IMR-90 (cell line): ENCODE results near the gene TNS3. TPM values are rescaled to one million over a fixed set of nuclear protein-coding genes. Genes with fewer than 3 reads are reported as not detected.

Experiments
- ATAC-seq: fragments of 200-7000 bp; cut with Tn5 transposase; 2 replicates; pipeline ENCODE4 v1.9.1; 2020; ENCODE audit warnings: low read depth, mild to moderate bottlenecking, moderate library complexity
- BruUV-seq: library from RNA; stranded (reverse); fragments of 400-500 nt; replicated peaks from 2 replicates; lab custom pipeline; 2021; lab: Mats Ljungman, UMichigan
- CTCF ChIA-PET: fragments of 300-600 bp; formaldehyde crosslinking; extraction: SDS; loops from one replicate; lab custom pipeline; 2021; ENCODE audit warnings: antibody characterized with exemption; lab: Yijun Ruan, JAX
- POLR2A ChIA-PET: fragments of 300-600 bp; sonication (Branson Sonifier 250); formaldehyde crosslinking; loops from one replicate; lab custom pipeline; 2022; ENCODE audit warnings: antibody characterized with exemption; ENCODE audit not compliant: unreplicated experiment; lab: Charles Lee
- DNase-seq: peaks from one replicate; pipeline ENCODE4 v3.0.0; 2013
- H2AFZ ChIP-seq: replicated peaks from 2 replicates; pipeline ENCODE3; 2013; ENCODE audit warnings: low read length, mild to moderate bottlenecking; ENCODE audit not compliant: poor library complexity
- H2AK5ac ChIP-seq: 2 replicates; pipeline ENCODE4 v1.6.1; 2013; ENCODE audit warnings: low read depth, low read length, inconsistent platforms
- H2AK9ac ChIP-seq: replicated peaks from 2 replicates; pipeline ENCODE3; 2013; ENCODE audit warnings: mild to moderate bottlenecking, low read depth, low read length, moderate library complexity; ENCODE audit not compliant: poor library complexity
- H2BK120ac ChIP-seq: 2 replicates; pipeline ENCODE4 v1.6.1; 2013; ENCODE audit warnings: low read depth, low read length, inconsistent platforms
- H2BK15ac ChIP-seq: 3 replicates; pipeline ENCODE4 v1.6.1; 2013; ENCODE audit warnings: low read depth, low read length, inconsistent platforms
- H2BK20ac ChIP-seq: 2 replicates; pipeline ENCODE4 v1.6.1; 2013; ENCODE audit warnings: low read depth, mild to moderate bottlenecking, inconsistent platforms, low read length, moderate library complexity
- H2BK5ac ChIP-seq: 2 replicates; pipeline ENCODE4 v1.6.1; 2013; ENCODE audit warnings: mild to moderate bottlenecking, low read depth, low read length, inconsistent platforms; ENCODE audit not compliant: poor library complexity, severe bottlenecking
- H3K14ac ChIP-seq: replicated peaks from 2 replicates; pipeline ENCODE4 v1.6.1; 2013; ENCODE audit warnings: low read depth, low read length, inconsistent platforms
- H3K18ac ChIP-seq: 2 replicates; pipeline ENCODE4 v1.6.1; 2013; ENCODE audit warnings: low read depth, low read length, control low read depth
- H3K23ac ChIP-seq: 2 replicates; pipeline ENCODE4 v1.6.1; 2013; ENCODE audit warnings: low read depth, low read length, inconsistent platforms
- H3K27ac ChIP-seq: 2 replicates; pipeline ENCODE4 v1.5.1; 2013; ENCODE audit warnings: mild to moderate bottlenecking, control low read depth, low read length; ENCODE audit not compliant: insufficient read depth
- H3K27me3 ChIP-seq: 2 replicates; pipeline ENCODE4 v1.6.1; 2013; ENCODE audit warnings: low read length; ENCODE audit not compliant: control insufficient read depth, insufficient read depth
- H3K36me3 ChIP-seq: 2 replicates; pipeline ENCODE4 v1.6.1; 2013; ENCODE audit warnings: low read length, mixed read lengths; ENCODE audit not compliant: control insufficient read depth, insufficient read depth
- H3K4ac ChIP-seq: 2 replicates; pipeline ENCODE4 v1.6.1; 2013; ENCODE audit warnings: low read depth, low read length, inconsistent platforms
- H3K4me1 ChIP-seq: 2 replicates; pipeline ENCODE4 v1.6.1; 2013; ENCODE audit warnings: low read length, mixed read lengths; ENCODE audit not compliant: control insufficient read depth, insufficient read depth
- H3K4me2 ChIP-seq: 2 replicates; pipeline ENCODE4 v1.6.1; 2013; ENCODE audit warnings: low read depth, mild to moderate bottlenecking, control low read depth, low read length, moderate library complexity
- H3K4me3 ChIP-seq: 2 replicates; pipeline ENCODE4 v1.5.1; 2013; ENCODE audit warnings: low read depth, mild to moderate bottlenecking, control low read depth, low read length, moderate library complexity; ENCODE audit not compliant: insufficient read depth
- H3K56ac ChIP-seq: 2 replicates; pipeline ENCODE4 v1.6.1; 2013; ENCODE audit warnings: low read length, inconsistent platforms; ENCODE audit not compliant: insufficient read depth; ENCODE audit errors: extremely low read depth
- H3K79me1 ChIP-seq, 2 experiments: 2 replicates each; pipeline ENCODE4 v1.6.1; 2013; ENCODE audit warnings: low read length in 2 of 2, inconsistent platforms in 1 of 2, low read depth in 1 of 2
- H3K9ac ChIP-seq: 2 replicates; pipeline ENCODE4 v1.6.1; 2013; ENCODE audit warnings: low read depth, low read length, control low read depth
- H3K9me1 ChIP-seq: 2 replicates; pipeline ENCODE4 v1.6.1; 2013; ENCODE audit warnings: low read length, inconsistent platforms; ENCODE audit not compliant: insufficient read depth
- H3K9me3 ChIP-seq: 2 replicates; pipeline ENCODE4 v1.6.1; 2013; ENCODE audit warnings: low read length; ENCODE audit not compliant: control insufficient read depth, insufficient read depth
- H4K20me1 ChIP-seq: 2 replicates; pipeline ENCODE4 v1.6.1; 2013; ENCODE audit warnings: low read length, inconsistent platforms; ENCODE audit not compliant: insufficient read depth
- H4K5ac ChIP-seq: 2 replicates; pipeline ENCODE4 v1.6.1; 2013; ENCODE audit warnings: mild to moderate bottlenecking, low read depth, low read length, control low read depth
- H4K8ac ChIP-seq, 2 experiments: 2 replicates each; pipeline ENCODE4 v1.6.1; 2013; ENCODE audit warnings: low read depth in 2 of 2, low read length in 2 of 2, control low read depth in 1 of 2, inconsistent platforms in 1 of 2
- H4K91ac ChIP-seq: 2 replicates; pipeline ENCODE4 v1.6.1; 2013; ENCODE audit warnings: low read depth, low read length, inconsistent platforms; ENCODE audit not compliant: insufficient read depth
- BHLHE40 ChIP-seq: fragments of 150-350 bp; IDR thresholded peaks from 2 replicates; pipeline ENCODE4 v1.6.1; 2016; ENCODE audit warnings: mild to moderate bottlenecking, low read depth, low read length
- CEBPB ChIP-seq: IDR thresholded peaks from 2 replicates; pipeline ENCODE4 v1.6.1; 2012; ENCODE audit warnings: low read depth, low read length, improper control_type of control experiment
- CHD1 ChIP-seq: IDR thresholded peaks from 2 replicates; pipeline ENCODE4 v1.6.1; 2012; ENCODE audit warnings: low read depth, low read length, improper control_type of control experiment
- CTCF ChIP-seq: conservative IDR thresholded peaks from 2 replicates; pipeline ENCODE4 v1.5.1; 2012; ENCODE audit warnings: mild to moderate bottlenecking, low read depth, low read length, improper control_type of control experiment
- MAFK ChIP-seq: IDR thresholded peaks from 2 replicates; pipeline ENCODE4 v1.6.1; 2012; ENCODE audit warnings: low read depth, low read length, improper control_type of control experiment
- MAZ ChIP-seq: IDR thresholded peaks from 2 replicates; pipeline ENCODE4 v1.6.1; 2012; ENCODE audit warnings: low read depth, mild to moderate bottlenecking, low read length, improper control_type of control experiment, moderate library complexity, borderline replicate concordance
- MXI1 ChIP-seq: IDR thresholded peaks from 2 replicates; pipeline ENCODE4 v1.6.1; 2012; ENCODE audit warnings: low read depth, mild to moderate bottlenecking, low read length, moderate library complexity, borderline replicate concordance
- NFE2L2 ChIP-seq: fragments of 150-350 bp; IDR thresholded peaks from 2 replicates; pipeline ENCODE4 v1.6.1; 2016; ENCODE audit warnings: low read depth, mild to moderate bottlenecking, low read length
- POLR2A ChIP-seq: IDR thresholded peaks from 2 replicates; pipeline ENCODE4 v1.6.1; 2012; ENCODE audit warnings: mild to moderate bottlenecking, low read depth, low read length
- RAD21 ChIP-seq: IDR thresholded peaks from 2 replicates; pipeline ENCODE4 v1.6.1; 2012; ENCODE audit warnings: low read length, improper control_type of control experiment
- RCOR1 ChIP-seq: IDR thresholded peaks from 2 replicates; pipeline ENCODE4 v1.6.1; 2012; ENCODE audit warnings: mild to moderate bottlenecking, low read length, improper control_type of control experiment; ENCODE audit not compliant: insufficient replicate concordance
- RFX5 ChIP-seq: IDR thresholded peaks from 2 replicates; pipeline ENCODE4 v1.8.0; 2012; ENCODE audit warnings: low read depth, mild to moderate bottlenecking, low read length, moderate library complexity
- SMC3 ChIP-seq: fragments of 150-350 bp; IDR thresholded peaks from 2 replicates; pipeline ENCODE4 v1.6.1; 2016; ENCODE audit warnings: low read depth, mild to moderate bottlenecking, antibody characterized with exemption, low read length, moderate library complexity
- WGBS, 2 experiments: methylation state at CpG; one replicate each; pipeline versions ENCODE4 v1.1.5 to v1.1.7; 2013; ENCODE audit warnings: missing lambda C conversion rate in 2 of 2; ENCODE audit not compliant: insufficient read length in 1 of 2; ENCODE audit errors: extremely low coverage in 2 of 2; 5-methylcytosine and 5-hydroxymethylcytosine counted together
- dilution Hi-C: fragments of 300-500 bp; cut with HindIII; formaldehyde crosslinking; loops from one replicate; pipeline ENCODE4 v1.14.3; 2018; ENCODE audit warnings: low sequenced_read_pairs; ENCODE audit not compliant: unreplicated experiment
- in situ Hi-C: fragments of 300-500 bp; cut with MboI; formaldehyde crosslinking; loops from 3 replicates; pipeline ENCODE4 v1.14.3; 2019; ENCODE audit warnings: low sequenced_read_pairs, inconsistent platforms, mixed read lengths
- intact Hi-C: fragments of 100-400 bp; cut with micrococcal nuclease; formaldehyde crosslinking; loops from 2 replicates; pipeline ENCODE4 v1.10.0; 2022
- polyA plus RNA-seq, 3 experiments: library from polyadenylated mRNA; depleted of rRNA; stranded (reverse); fragments of >200 nt; gene quantifications; 2 replicates each; pipeline ENCODE4 v1.2.3, GENCODE V29; 2012; ENCODE audit warnings: low replicate concordance in 1 of 3
- total RNA-seq: library from RNA; depleted of rRNA; stranded (reverse); fragments of >200 nt; gene quantifications from 2 replicates; pipeline ENCODE4 v1.2.3, GENCODE V29; 2012
- TF ChIP-seq, protein P1 (sequence below): fragments of 150-350 bp; IDR thresholded peaks from 2 replicates; pipeline ENCODE4 v1.6.1; 2016; ENCODE audit warnings: low read depth, mild to moderate bottlenecking, low read length, moderate library complexity, borderline replicate concordance
- TF ChIP-seq, protein P2 (sequence below): fragments of 150-350 bp; IDR thresholded peaks from 2 replicates; pipeline ENCODE4 v1.6.1; 2017; ENCODE audit warnings: mild to moderate bottlenecking, antibody characterized with exemption, low read length, low read depth

Gene TNS3
- total and polyA plus RNA-seq, 2 of the 4 experiments (the other 2 are of a cell fraction) = 64.3 to 79.2 TPM

DNA sequence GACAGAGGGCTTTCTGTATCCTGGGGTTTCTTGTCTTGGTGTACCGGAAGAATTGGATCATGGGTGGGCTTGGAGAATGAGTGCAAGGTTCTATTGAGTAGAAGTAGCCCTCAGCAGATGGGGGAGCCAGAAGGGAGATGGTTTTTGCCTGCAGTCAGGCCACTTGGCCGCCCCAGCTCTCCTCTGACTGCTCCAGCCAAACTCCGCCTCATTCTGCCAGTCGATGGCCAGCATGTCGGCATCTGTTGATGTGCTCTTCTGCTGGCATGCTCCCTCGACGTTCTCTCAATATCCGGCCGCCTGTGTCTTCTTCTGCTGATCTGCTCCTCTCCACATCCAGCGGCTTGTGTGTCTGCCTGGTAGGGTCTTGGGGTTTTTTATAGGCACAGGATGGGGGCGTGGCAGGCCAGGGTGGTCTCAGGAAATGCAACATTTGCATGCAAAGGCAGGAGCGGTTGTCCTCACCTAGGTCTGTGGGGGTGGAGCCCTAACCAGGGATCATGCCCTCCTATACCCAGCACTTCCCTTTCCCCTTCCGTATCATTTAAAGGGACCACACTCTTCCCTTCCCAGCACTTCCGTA lies 40.2 kb upstream of the TNS3 start:
- Histone ChIP-seq H3K14ac (peak overlapping the region; percentile 81), H3K23ac (peak overlapping the region; percentile 78), H3K4me1 (peaks cover 18% of the 10 kb centered on the region), H2BK15ac (peak overlapping the region; percentile 96; the same call in 2 of the 3 replicates), H3K9me1 (peaks cover 21% of the 10 kb centered on the region), H2AK5ac (peak overlapping the region; percentile 78), H3K36me3 (no peaks in the 10 kb centered on the region), H3K18ac (peak overlapping the region; percentile 99), H3K27ac (peak overlapping the region; percentile 87), H3K79me1 (no peaks in the 10 kb centered on the region), H3K9ac (peak overlapping the region; percentile 21; the same call in 1 of the 2 replicates), H3K56ac (peak overlapping the region; percentile 69), H3K4me2 (peak overlapping the region; percentile 27; the same call in 1 of the 2 replicates), H4K5ac (peak overlapping the region; percentile 99), H4K20me1 (no peaks in the 10 kb centered on the region), H2BK120ac (peak overlapping the region; percentile 99), H3K27me3 (no peaks in the 10 kb centered on the region), H4K8ac (peak overlapping the region; percentile 85 to 95), H3K4ac (peak overlapping the region; percentile 99), H3K4me3 (no peak overlapping the region), H2BK5ac (peak overlapping the region; percentile 92), H2BK20ac (peak overlapping the region; percentile 97), H4K91ac (peak overlapping the region; percentile 91), H3K9me3 (no peaks in the 10 kb centered on the region), H2AK9ac (peak overlapping the region; percentile 22), H2AFZ (peak overlapping the region; percentile 71)
- CTCF ChIA-PET = no interaction called here
- dilution Hi-C loops (no loop called here), in situ Hi-C loops (no loop called here), intact Hi-C loops (loop anchor here (5.0 kb wide), 1 partner anchor 40 kb away; the partner anchor contains the start of gene TNS3)
- 61% methylated on average over 4 of the region's 14 CpGs; no CpG with 5 or more reads in 1 of the 2 experiments for WGBS, 2 experiments
- POLR2A ChIA-PET = interaction anchor here (0.6 kb wide), 1 partner anchor 20 kb away, joined by 4 read pairs; no protein-coding TSS in a partner anchor
- DNase-seq (no peak), ATAC-seq (no peak)
- no TSS peak for BruUV-seq
- no peak for TF ChIP-seq CTCF
- no peak for TF ChIP-seq SMC3
- TF ChIP-seq MAZ = no peak
- TF ChIP-seq, protein P1, sequence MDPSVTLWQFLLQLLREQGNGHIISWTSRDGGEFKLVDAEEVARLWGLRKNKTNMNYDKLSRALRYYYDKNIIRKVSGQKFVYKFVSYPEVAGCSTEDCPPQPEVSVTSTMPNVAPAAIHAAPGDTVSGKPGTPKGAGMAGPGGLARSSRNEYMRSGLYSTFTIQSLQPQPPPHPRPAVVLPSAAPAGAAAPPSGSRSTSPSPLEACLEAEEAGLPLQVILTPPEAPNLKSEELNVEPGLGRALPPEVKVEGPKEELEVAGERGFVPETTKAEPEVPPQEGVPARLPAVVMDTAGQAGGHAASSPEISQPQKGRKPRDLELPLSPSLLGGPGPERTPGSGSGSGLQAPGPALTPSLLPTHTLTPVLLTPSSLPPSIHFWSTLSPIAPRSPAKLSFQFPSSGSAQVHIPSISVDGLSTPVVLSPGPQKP = no peak
- no peak for TF ChIP-seq RAD21
- no peak for TF ChIP-seq RFX5
- TF ChIP-seq, protein P2, sequence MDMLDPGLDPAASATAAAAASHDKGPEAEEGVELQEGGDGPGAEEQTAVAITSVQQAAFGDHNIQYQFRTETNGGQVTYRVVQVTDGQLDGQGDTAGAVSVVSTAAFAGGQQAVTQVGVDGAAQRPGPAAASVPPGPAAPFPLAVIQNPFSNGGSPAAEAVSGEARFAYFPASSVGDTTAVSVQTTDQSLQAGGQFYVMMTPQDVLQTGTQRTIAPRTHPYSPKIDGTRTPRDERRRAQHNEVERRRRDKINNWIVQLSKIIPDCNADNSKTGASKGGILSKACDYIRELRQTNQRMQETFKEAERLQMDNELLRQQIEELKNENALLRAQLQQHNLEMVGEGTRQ = no peak
- TF ChIP-seq MXI1 = no peak
- no peak for TF ChIP-seq CEBPB
- TF ChIP-seq NFE2L2 = no peak
- TF ChIP-seq BHLHE40 = no peak
- TF ChIP-seq POLR2A = no peak
- TF ChIP-seq MAFK = no peak
- TF ChIP-seq RCOR1 = no peak
- no peak for TF ChIP-seq CHD1
